Keratinocyte (primary cell): ENCODE data around the gene VPS26C.

Experiments used
- EZH2 ChIP-seq: IDR thresholded peaks from one replicate; pipeline ENCODE4 v1.6.1; 2012; ENCODE audit warnings: inconsistent platforms, mild to moderate bottlenecking, low read length, moderate library complexity
- TF ChIP-seq, protein P1 (sequence below), 3 experiments: IDR thresholded peaks in 1 of 3; conservative IDR thresholded peaks in 1 of 3; optimal IDR thresholded peaks in 1 of 3; 2 replicates in 2 of 3; 3 replicates in 1 of 3; pipeline versions ENCODE3 to v1.5.1; 2011; ENCODE audit warnings: low read length in 3 of 3, mild to moderate bottlenecking in 3 of 3, moderate library complexity in 2 of 3, control low read depth in 1 of 3, inconsistent platforms in 1 of 3; ENCODE audit not compliant: insufficient read depth in 2 of 3; ENCODE audit errors: extremely low read depth in 1 of 3

DNA sequence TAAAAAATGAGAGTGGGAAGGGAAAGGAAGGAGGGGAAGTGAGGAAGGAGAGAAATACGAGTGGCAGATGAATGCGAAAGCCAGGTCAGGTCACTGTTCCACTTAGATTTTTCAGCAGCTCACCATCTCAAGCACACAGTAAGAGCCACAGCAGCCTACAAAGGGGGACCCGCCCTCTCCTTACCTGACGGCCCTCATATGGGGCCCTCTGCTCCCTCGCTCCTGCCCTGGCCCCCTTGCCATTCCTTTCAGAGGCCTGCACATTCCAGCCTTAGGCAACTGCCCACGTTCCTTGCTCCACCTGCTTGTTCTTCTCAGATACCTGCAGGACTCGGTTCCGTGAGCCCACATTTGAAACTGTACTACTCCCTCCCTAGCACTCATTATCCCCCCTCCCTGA is 22.0 kb downstream of the VPS26C start:
- TF ChIP-seq, protein P1, sequence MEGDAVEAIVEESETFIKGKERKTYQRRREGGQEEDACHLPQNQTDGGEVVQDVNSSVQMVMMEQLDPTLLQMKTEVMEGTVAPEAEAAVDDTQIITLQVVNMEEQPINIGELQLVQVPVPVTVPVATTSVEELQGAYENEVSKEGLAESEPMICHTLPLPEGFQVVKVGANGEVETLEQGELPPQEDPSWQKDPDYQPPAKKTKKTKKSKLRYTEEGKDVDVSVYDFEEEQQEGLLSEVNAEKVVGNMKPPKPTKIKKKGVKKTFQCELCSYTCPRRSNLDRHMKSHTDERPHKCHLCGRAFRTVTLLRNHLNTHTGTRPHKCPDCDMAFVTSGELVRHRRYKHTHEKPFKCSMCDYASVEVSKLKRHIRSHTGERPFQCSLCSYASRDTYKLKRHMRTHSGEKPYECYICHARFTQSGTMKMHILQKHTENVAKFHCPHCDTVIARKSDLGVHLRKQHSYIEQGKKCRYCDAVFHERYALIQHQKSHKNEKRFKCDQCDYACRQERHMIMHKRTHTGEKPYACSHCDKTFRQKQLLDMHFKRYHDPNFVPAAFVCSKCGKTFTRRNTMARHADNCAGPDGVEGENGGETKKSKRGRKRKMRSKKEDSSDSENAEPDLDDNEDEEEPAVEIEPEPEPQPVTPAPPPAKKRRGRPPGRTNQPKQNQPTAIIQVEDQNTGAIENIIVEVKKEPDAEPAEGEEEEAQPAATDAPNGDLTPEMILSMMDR (optimal IDR thresholded peaks at IDR 0.05 in 1 of 3, IDR thresholded peaks at IDR 0.05 in 1 of 3, conservative IDR thresholded peaks at IDR 0.05 in 1 of 3; ENCODE audit: extremely low read depth in 1 of 3, insufficient read depth in 2 of 3, low read length in 3 of 3) = no peak
- no peak for TF ChIP-seq EZH2
